Activated T-cell treated with anti-CD3 and anti-CD28 coated beads, Interleukin-2, amount 50 U/mL, for 72 hours (primary cell): ENCODE measurements around the gene SLC8A1. TPM values are rescaled to one million over a fixed set of nuclear protein-coding genes. Genes with fewer than 3 reads are reported as not detected.

Experiments
- ATAC-seq, 2 donors: fragments of 150-1000 bp; cut with Tn5 transposase; replicated peaks in 1 of 2; 2 replicates each; pipeline ENCODE4 v1.10.0; 2021; ENCODE audit warnings: moderate library complexity in 2 of 2, mild to moderate bottlenecking in 1 of 2
- DNase-seq, 2 donors: peaks; one replicate each; pipeline ENCODE4 v3.0.0; 2021 to 2022; ENCODE audit warnings: mixed read lengths in 1 of 2
- H3K27ac Mint-ChIP-seq: one replicate; pipeline ENCODE4 v1.8.0; 2022; ENCODE audit warnings: mild to moderate bottlenecking, moderate library complexity, mixed read lengths
- H3K27me3 Mint-ChIP-seq: one replicate; pipeline ENCODE4 v1.8.0; 2022; ENCODE audit warnings: low read depth, mixed read lengths
- H3K36me3 Mint-ChIP-seq, 2 donors: one replicate each; pipeline ENCODE4 v1.8.0; 2022; ENCODE audit warnings: mixed read lengths in 2 of 2, mild to moderate bottlenecking in 1 of 2; ENCODE audit not compliant: insufficient read depth in 2 of 2
- H3K4me1 Mint-ChIP-seq: one replicate; pipeline ENCODE4 v1.8.0; 2022; ENCODE audit warnings: low read depth, mixed read lengths
- H3K4me3 Mint-ChIP-seq, 2 donors: one replicate each; pipeline ENCODE4 v1.8.0; 2022; ENCODE audit warnings: mild to moderate bottlenecking in 2 of 2, mixed read lengths in 2 of 2, moderate library complexity in 2 of 2
- H3K9me3 Mint-ChIP-seq, 2 donors: one replicate each; pipeline ENCODE4 v1.8.0; 2022; ENCODE audit warnings: mixed read lengths in 2 of 2
- total RNA-seq, 2 donors: library from RNA; stranded (reverse); gene quantifications; one replicate each; pipeline ENCODE4 v1.2.3, GENCODE V29; 2022

Gene SLC8A1
- total RNA-seq, 2 donors from 2014 or later, result 0.58 to 1.9 TPM

DNA sequence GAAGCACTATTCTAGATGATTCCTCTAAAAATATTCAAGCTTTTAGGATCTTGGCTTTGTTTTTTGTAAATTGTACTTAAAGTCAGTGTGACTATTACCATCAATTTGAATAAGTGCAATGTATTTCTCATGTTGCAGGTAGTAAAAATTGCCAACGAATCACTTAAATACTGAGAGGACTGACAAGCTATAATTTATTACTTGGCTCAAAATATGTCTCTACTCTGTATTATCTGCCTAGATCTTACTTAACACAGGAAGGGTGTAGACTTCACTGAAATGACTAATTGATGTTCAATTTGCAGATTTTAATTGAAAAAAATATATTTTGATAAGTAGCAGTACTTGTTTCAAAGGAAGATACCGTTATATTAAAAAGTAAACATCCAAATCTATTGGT is 202.3 kb downstream of the SLC8A1 start:
- Mint-ChIP-seq H3K36me3 (no peaks in the 10 kb centered on the region), H3K4me1 (peaks cover 2% of the 10 kb centered on the region), H3K27ac (no peak overlapping the region), H3K4me3 (no peak overlapping the region), H3K9me3 (no peaks in the 10 kb centered on the region), H3K27me3 (no peaks in the 10 kb centered on the region)
- ATAC-seq (no peak), DNase-seq (no peak)

DNA sequence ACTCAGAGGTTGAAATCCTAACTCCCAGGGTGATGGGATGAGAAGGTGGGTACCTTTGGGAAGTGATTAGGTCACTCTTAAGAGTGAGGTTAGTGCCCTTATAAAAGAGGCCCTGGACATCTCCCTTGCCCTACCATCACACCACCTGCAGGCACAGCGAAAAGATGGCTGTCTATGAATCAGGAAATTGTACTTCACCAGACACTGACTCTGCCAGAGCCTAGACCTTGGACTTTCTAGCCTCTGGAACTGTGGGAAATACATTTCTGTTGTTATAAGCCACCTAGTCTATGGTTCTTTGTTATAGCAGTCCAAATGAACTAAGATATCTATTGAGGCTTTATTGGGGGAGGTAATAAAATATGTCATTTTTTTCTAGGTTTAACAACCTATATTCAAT is 203.6 kb downstream of the SLC8A1 start:
- H3K4me3 Mint-ChIP-seq, result no peak overlapping the region
- H3K36me3 Mint-ChIP-seq, result no peaks in the 10 kb centered on the region
- no peak overlapping the region for H3K27ac Mint-ChIP-seq
- no peak for DNase-seq
- no peaks in the 10 kb centered on the region for H3K9me3 Mint-ChIP-seq
- peaks cover 5% of the 10 kb centered on the region for H3K4me1 Mint-ChIP-seq
- ATAC-seq, result no peak
- no peaks in the 10 kb centered on the region for H3K27me3 Mint-ChIP-seq

DNA sequence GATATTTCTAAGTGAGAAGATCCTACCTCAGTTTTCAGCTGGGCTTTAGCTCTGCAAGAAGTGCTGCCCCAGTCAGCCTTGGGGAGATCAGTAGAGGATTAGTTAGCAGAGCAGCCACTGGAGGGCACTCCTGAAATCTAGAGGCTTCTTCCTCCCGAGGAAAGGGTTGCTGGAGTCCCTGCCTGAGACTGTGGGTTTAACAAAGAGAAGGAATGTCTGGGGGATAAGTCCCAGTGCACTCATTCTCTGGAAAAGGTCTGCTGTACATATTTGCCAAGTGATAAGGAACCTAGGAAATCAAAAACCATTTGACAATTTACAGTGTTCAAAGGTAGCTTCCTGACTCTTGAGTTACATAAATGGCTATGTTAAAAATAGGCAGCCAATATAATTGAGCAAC is 207.2 kb downstream of the SLC8A1 start:
- H3K36me3 Mint-ChIP-seq, result no peaks in the 10 kb centered on the region
- no peaks in the 10 kb centered on the region for H3K27me3 Mint-ChIP-seq
- H3K4me1 Mint-ChIP-seq, result peaks cover 5% of the 10 kb centered on the region
- DNase-seq (peak; percentile 6 to 19), ATAC-seq (peak in 1 of 2 donors; percentile 49)
- no peak overlapping the region for H3K4me3 Mint-ChIP-seq
- no peaks in the 10 kb centered on the region for H3K9me3 Mint-ChIP-seq
- H3K27ac Mint-ChIP-seq, result no peak overlapping the region

DNA sequence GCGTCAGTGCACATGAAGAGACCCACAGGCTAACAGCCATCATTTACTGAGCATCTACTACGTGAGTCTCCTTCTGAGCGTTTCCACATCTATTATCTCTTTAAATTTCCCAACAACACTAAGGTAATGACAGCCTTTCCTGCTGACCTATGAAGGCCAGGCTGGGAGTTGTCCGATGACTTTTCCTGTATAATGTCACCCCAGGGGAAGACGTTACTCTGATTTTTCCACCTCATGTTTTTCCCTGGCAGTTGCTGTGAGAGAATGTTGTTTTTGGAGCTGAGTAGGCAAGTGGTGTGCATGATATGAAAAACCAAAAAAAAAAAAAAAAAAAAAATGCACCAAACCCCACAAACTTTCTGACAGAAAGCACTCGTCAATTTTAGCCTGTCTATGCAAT is 207.6 kb downstream of the SLC8A1 start:
- no peak overlapping the region for H3K27ac Mint-ChIP-seq

DNA sequence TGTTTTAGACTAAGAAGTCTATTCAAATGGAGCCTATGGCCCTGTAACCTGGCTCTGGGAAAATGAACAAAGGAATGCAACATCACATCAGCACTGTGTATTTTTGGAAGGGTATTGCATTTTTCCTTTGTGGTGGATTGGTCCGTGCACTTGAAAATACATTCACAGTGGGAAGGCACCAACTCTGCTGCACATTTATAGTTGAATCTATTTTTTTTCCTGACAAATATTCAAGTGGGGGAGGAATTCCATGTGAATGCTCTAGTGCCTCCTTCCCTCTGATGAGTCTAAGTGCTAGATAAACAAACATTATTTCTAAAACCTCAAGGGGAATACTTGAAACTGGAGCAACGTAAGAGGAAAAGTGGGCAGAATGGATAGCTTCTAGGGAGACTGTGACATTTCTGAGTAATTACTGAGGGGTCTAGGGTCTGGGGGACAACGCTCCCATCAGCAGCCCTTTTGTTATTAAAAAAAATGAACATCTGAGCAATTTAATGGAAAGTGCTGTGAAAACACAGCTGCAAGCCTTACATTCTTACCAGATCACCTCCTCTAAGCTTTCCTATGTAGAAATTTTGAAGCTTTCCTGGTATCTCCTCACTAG is 208.2 kb downstream of the SLC8A1 start:
- no peak overlapping the region for H3K4me3 Mint-ChIP-seq
- no peak for DNase-seq
- H3K36me3 Mint-ChIP-seq, result no peaks in the 10 kb centered on the region
- no peaks in the 10 kb centered on the region for H3K9me3 Mint-ChIP-seq
- H3K4me1 Mint-ChIP-seq, result peaks cover 5% of the 10 kb centered on the region
- no peaks in the 10 kb centered on the region for H3K27me3 Mint-ChIP-seq
- no peak overlapping the region for H3K27ac Mint-ChIP-seq
- ATAC-seq, result no peak

More for the DNA sequence above, 207.6 kb downstream of the SLC8A1 start:
- no peaks in the 10 kb centered on the region for H3K36me3 Mint-ChIP-seq
- H3K4me3 Mint-ChIP-seq, result no peak overlapping the region
- ATAC-seq, result no peak
- DNase-seq, result no peak
- peaks cover 5% of the 10 kb centered on the region for H3K4me1 Mint-ChIP-seq
- no peaks in the 10 kb centered on the region for H3K9me3 Mint-ChIP-seq
- H3K27me3 Mint-ChIP-seq, result no peaks in the 10 kb centered on the region

DNA sequence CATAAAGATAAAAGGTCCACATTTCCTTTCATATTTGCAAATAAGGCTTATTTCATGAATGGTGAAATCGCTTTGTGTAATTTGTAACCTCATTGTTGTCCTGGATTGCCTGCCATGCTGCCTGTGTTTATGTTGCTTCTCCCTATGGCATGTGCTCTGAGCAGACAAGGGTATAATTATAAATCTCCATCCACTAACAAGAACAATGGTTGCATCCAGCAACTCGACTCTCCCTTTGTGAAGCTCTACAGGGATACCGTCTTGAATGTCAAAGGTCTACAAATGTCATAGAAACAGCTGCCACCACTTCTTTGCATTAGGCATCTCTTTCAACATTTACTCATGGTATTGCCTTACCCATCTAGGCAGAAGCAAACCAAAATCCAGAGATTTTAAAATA is 209.6 kb downstream of the SLC8A1 start:
- DNase-seq (no peak), ATAC-seq (no peak)
- Mint-ChIP-seq H3K27me3 (no peaks in the 10 kb centered on the region), H3K4me3 (no peak overlapping the region), H3K4me1 (peaks cover 5% of the 10 kb centered on the region), H3K27ac (no peak overlapping the region), H3K9me3 (no peaks in the 10 kb centered on the region), H3K36me3 (no peaks in the 10 kb centered on the region)

DNA sequence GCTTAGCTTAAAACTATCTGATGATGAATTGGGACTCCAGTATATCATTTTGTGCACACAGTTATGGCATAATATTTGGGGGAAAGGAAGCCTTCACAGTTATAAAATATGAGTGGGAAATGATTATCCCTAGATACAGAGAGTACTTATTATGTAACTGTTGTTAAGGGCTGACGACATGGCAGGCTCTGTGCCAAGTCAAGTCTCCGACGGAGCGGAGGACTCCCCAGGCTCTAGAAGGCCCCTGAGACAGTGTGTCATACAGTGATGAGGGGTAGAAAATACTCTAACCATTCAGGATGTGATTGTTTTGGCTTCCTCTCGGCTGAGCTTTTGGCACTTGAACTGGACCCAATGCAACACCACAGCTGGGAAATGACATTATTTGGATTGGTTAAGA is 211.8 kb downstream of the SLC8A1 start:
- Mint-ChIP-seq H3K4me1 (peaks cover 5% of the 10 kb centered on the region), H3K27me3 (no peaks in the 10 kb centered on the region), H3K4me3 (no peak overlapping the region), H3K9me3 (peaks cover 0 to 3% of the 10 kb centered on the region in 2 donors), H3K27ac (no peak overlapping the region), H3K36me3 (no peaks in the 10 kb centered on the region)
- no peak for ATAC-seq
- no peak for DNase-seq

DNA sequence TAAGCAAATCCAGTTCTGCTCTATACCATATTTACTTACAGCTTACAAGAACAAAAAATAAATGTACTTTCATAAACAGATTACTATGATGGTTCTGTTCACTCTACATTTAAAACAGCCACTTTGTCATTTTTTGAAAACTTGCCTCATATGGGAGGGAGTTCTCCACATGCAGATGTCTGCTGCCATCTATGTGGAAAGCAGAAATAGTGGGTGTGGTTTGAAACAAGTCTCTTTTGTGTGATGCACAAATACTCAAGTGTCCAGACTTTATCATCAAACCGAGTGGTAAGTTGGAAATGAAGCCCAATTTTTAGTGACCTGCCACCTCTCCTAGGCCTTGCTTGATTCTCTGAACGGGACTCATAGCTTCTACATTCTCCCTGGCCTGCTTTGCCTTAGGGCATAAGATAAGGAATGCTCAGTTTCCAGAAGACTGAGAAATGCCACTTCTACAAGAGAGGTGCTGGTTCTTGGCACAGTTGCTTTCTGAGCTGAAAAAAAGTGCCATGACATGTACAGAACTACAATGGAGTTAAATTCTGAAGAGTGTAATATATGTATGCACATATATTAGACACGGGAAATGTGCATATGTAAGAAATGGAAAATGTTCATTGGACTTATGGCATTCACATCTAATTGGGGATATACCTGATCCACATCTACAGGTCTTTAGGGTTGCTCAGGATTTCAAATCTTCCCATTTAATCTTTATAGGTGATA is 221.0 kb downstream of the SLC8A1 start:
- Mint-ChIP-seq H3K36me3 (peaks cover 0 to 2% of the 10 kb centered on the region in 2 donors), H3K9me3 (no peaks in the 10 kb centered on the region), H3K4me1 (no peaks in the 10 kb centered on the region), H3K4me3 (no peak overlapping the region), H3K27me3 (no peaks in the 10 kb centered on the region), H3K27ac (no peak overlapping the region)
- DNase-seq (no peak), ATAC-seq (no peak)

DNA sequence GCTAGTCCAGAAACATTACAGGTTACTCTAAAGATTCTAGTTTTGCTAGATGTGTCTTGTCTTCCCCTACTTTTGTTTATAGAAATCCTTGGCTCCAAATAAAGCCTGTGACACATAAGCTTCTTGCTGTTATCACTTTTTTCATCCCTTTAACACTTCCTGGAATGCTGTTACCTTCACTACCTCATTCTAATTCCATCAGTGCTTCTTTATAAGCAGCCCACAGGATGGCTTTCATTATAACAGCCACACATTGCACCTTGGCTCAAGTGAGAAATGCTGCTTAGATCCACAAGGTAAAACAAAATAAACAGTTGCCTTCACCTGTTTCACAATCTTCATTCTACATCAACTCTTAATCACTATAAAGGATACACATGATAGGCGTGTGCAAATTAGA is 221.7 kb downstream of the SLC8A1 start:
- H3K27ac Mint-ChIP-seq, result no peak overlapping the region
- H3K36me3 Mint-ChIP-seq, result peaks cover 0 to 2% of the 10 kb centered on the region in 2 donors
- H3K4me3 Mint-ChIP-seq, result no peak overlapping the region
- no peak for DNase-seq
- ATAC-seq, result no peak
- no peaks in the 10 kb centered on the region for H3K9me3 Mint-ChIP-seq
- H3K4me1 Mint-ChIP-seq, result no peaks in the 10 kb centered on the region
- no peaks in the 10 kb centered on the region for H3K27me3 Mint-ChIP-seq

DNA sequence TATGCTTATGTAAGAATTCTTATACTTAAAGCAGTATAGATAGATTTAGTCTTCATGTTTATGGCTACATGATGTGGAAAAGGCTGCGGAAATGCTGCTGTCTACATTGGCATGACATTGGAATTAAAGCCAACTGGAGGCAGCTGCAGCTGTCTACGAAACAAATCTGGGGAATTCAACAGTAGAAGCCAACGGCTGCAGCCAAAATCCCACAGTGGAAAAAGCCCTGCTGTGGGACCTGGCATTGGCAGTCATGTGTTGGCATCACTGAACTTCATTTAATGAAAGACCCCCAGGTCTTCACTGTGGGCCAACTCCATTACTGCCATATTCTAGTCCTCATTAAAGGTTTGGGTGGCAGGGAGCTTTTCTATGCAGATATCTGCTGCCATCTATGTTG is 223.6 kb downstream of the SLC8A1 start:
- no peaks in the 10 kb centered on the region for H3K4me1 Mint-ChIP-seq
- H3K36me3 Mint-ChIP-seq, result peaks cover 0 to 2% of the 10 kb centered on the region in 2 donors
- no peaks in the 10 kb centered on the region for H3K9me3 Mint-ChIP-seq
- DNase-seq (no peak), ATAC-seq (no peak)
- H3K27ac Mint-ChIP-seq, result no peak overlapping the region
- H3K27me3 Mint-ChIP-seq, result no peaks in the 10 kb centered on the region
- no peak overlapping the region for H3K4me3 Mint-ChIP-seq

DNA sequence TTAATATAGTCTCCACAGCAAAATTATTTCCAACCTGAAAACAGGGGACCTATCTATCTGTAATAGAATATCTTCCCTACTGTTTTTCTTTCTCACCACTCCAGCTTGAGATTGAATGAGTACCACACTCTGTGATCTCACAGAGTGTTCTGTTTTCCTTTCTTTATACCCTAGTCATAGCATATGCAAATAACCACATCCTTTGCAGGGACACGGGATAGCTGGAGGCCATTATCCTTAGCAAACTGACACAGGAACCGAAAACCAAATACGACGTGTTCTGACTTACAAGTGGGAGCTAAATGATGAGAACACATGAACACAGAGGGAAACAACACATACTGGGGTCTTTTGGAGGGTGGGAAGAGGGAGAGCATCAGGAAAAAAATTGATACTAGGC is 224.7 kb downstream of the SLC8A1 start:
- Mint-ChIP-seq H3K4me3 (no peak overlapping the region), H3K27ac (no peak overlapping the region), H3K27me3 (no peaks in the 10 kb centered on the region), H3K36me3 (peaks cover 1 to 8% of the 10 kb centered on the region in 2 donors), H3K9me3 (peaks cover 0 to 2% of the 10 kb centered on the region in 2 donors), H3K4me1 (no peaks in the 10 kb centered on the region)
- no peak for ATAC-seq
- DNase-seq, result no peak

DNA sequence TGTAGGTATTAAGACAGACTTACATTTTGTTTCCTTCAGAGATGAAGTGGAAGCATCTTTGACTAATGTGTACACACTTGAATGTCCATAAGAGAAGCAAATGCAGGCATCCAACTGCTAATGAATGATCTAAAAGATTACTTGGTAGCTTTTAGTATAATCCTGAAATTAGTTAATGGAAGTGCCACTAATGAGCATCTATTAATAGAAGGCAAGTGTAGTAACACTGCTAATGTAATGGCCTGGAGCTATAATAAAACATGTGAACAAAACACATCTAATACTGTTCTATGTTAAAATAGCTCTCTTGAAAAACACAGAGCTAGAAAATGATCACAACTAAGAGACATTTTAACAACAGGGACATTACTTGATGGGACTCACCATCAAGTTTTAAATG is 225.3 kb downstream of the SLC8A1 start:
- peaks cover 0 to 2% of the 10 kb centered on the region in 2 donors for H3K9me3 Mint-ChIP-seq
- ATAC-seq, result no peak

DNA sequence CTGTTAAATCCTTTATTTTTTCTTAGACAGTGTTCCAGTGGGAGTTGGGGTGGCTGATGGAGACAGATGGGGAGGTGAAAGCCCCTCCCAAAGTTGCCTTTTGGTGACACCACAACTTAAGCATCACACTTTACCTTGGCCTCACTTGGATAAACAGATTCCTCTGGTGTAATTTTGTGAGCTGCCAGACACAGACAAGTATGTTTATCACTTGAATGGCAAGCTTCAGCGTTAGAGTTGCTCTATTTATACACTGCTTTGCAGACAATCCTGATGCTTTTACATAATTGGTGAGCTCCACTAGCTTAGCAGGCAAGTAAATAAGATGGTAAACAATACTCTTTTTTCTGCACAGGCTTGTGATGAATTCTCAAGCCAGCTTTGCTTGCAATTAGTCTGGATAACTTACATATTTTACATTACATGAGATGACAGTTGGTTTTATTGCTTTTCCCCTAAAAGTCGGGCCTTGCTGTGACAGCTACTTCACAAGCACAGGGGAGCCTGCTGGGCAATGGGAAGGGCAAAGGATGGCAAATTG is 226.2 kb downstream of the SLC8A1 start:
- ATAC-seq (no peak), DNase-seq (no peak)
- Mint-ChIP-seq H3K9me3 (peaks cover 0 to 2% of the 10 kb centered on the region in 2 donors), H3K36me3 (peaks cover 1 to 7% of the 10 kb centered on the region in 2 donors), H3K4me3 (no peak overlapping the region), H3K27ac (no peak overlapping the region), H3K27me3 (no peaks in the 10 kb centered on the region), H3K4me1 (no peaks in the 10 kb centered on the region)

More for the DNA sequence above, 225.3 kb downstream of the SLC8A1 start:
- DNase-seq, result no peak
- Mint-ChIP-seq H3K36me3 (peaks cover 1 to 7% of the 10 kb centered on the region in 2 donors), H3K4me3 (no peak overlapping the region), H3K27me3 (no peaks in the 10 kb centered on the region), H3K4me1 (no peaks in the 10 kb centered on the region), H3K27ac (no peak overlapping the region)
